ENCODE measurements around the gene TMCC3.

TMCC3 gene

GRCh38 chr12:94625531-94625930, 24.8 kb downstream of the TMCC3 start:
- Histone ChIP-seq H3K79me2 (ENCODE audit: insufficient read depth, low read length) (no peaks in the 10 kb centered on the region), H3K4me1 (ENCODE audit: insufficient read depth, low read length) (peaks cover 5% of the 10 kb centered on the region; the same call in 1 of the 2 replicates), H3K4me3 (ENCODE audit: low read depth in 1 of 2, low read length in 2 of 2) (no peak overlapping the region), H2AFZ (ENCODE audit: low read depth, low read length) (no peak overlapping the region), H3K27me3 (ENCODE audit: insufficient read depth, low read length, poor library complexity) (no peaks in the 10 kb centered on the region), H3K4me2 (ENCODE audit: insufficient read depth, low read length) (no peak overlapping the region), H3K9me3 (ENCODE audit: insufficient read depth, low read length, severe bottlenecking) (no peaks in the 10 kb centered on the region), H3K36me3 (ENCODE audit: insufficient read depth, low read length) (no peaks in the 10 kb centered on the region), H3K9ac (ENCODE audit: low read depth, low read length) (no peak overlapping the region), H4K20me1 (ENCODE audit: insufficient read depth, low read length) (no peaks in the 10 kb centered on the region), H3K27ac (ENCODE audit: low read length) (no peak overlapping the region)
- no peak for TF ChIP-seq EZH2 (IDR thresholded peaks at IDR 0.05; ENCODE audit: borderline replicate concordance, low read depth, low read length, severe bottlenecking)
- TF ChIP-seq CTCF (IDR thresholded peaks at IDR 0.05; ENCODE audit: borderline replicate concordance, extremely low read depth, low read length, poor library complexity, severe bottlenecking): no peak
- DNase-seq (no peak), ATAC-seq (ENCODE audit: insufficient read depth, low read depth) (no peak)

GRCh38 chr12:94623161-94623920, 27.0 kb downstream of the TMCC3 start:
- H3K4me2 ChIP-seq (ENCODE audit: insufficient read depth, low read length): no peak overlapping the region

GRCh38 chr12:94622475-94622874, 27.9 kb downstream of the TMCC3 start:
- H3K79me2 ChIP-seq (ENCODE audit: insufficient read depth, low read length): no peaks in the 10 kb centered on the region
- no peak overlapping the region for H3K9ac ChIP-seq (ENCODE audit: low read depth, low read length)
- no peaks in the 10 kb centered on the region for H4K20me1 ChIP-seq (ENCODE audit: insufficient read depth, low read length)
- no peaks in the 10 kb centered on the region for H3K36me3 ChIP-seq (ENCODE audit: insufficient read depth, low read length)
- DNase-seq (no peak), ATAC-seq (ENCODE audit: insufficient read depth, low read depth) (no peak)
- H2AFZ ChIP-seq (ENCODE audit: low read depth, low read length): no peak overlapping the region
- no peak overlapping the region for H3K27ac ChIP-seq (ENCODE audit: low read length)
- TF ChIP-seq EZH2 (IDR thresholded peaks at IDR 0.05; ENCODE audit: borderline replicate concordance, low read depth, low read length, severe bottlenecking) (no peak), CTCF (IDR thresholded peaks at IDR 0.05; ENCODE audit: borderline replicate concordance, extremely low read depth, low read length, poor library complexity, severe bottlenecking) (no peak)
- peaks cover 5% of the 10 kb centered on the region; the same call in 1 of the 2 replicates for H3K4me1 ChIP-seq (ENCODE audit: insufficient read depth, low read length)
- no peak overlapping the region for H3K4me2 ChIP-seq (ENCODE audit: insufficient read depth, low read length)
- no peak overlapping the region for H3K4me3 ChIP-seq (ENCODE audit: low read depth in 1 of 2, low read length in 2 of 2)
- no peaks in the 10 kb centered on the region for H3K27me3 ChIP-seq (ENCODE audit: insufficient read depth, low read length, poor library complexity)
- H3K9me3 ChIP-seq (ENCODE audit: insufficient read depth, low read length, severe bottlenecking): no peaks in the 10 kb centered on the region

More at GRCh38 chr12:94623161-94623920, 27.0 kb downstream of the TMCC3 start:
- Histone ChIP-seq H3K27me3 (ENCODE audit: insufficient read depth, low read length, poor library complexity) (no peaks in the 10 kb centered on the region), H3K36me3 (ENCODE audit: insufficient read depth, low read length) (no peaks in the 10 kb centered on the region), H3K9me3 (ENCODE audit: insufficient read depth, low read length, severe bottlenecking) (no peaks in the 10 kb centered on the region), H3K9ac (ENCODE audit: low read depth, low read length) (no peak overlapping the region), H3K4me3 (ENCODE audit: low read depth in 1 of 2, low read length in 2 of 2) (no peak overlapping the region), H3K27ac (ENCODE audit: low read length) (no peak overlapping the region), H2AFZ (ENCODE audit: low read depth, low read length) (no peak overlapping the region), H4K20me1 (ENCODE audit: insufficient read depth, low read length) (no peaks in the 10 kb centered on the region), H3K79me2 (ENCODE audit: insufficient read depth, low read length) (no peaks in the 10 kb centered on the region), H3K4me1 (ENCODE audit: insufficient read depth, low read length) (peaks cover 5% of the 10 kb centered on the region; the same call in 1 of the 2 replicates)
- no peak for ATAC-seq (ENCODE audit: insufficient read depth, low read depth)
- no peak for TF ChIP-seq EZH2 (IDR thresholded peaks at IDR 0.05; ENCODE audit: borderline replicate concordance, low read depth, low read length, severe bottlenecking)
- no peak for TF ChIP-seq CTCF (IDR thresholded peaks at IDR 0.05; ENCODE audit: borderline replicate concordance, extremely low read depth, low read length, poor library complexity, severe bottlenecking)
- DNase-seq: no peak
